Liver (tissue), 9 donors: ENCODE results near the gene CEP85L. TPM values are rescaled to one million over a fixed set of nuclear protein-coding genes. Genes with fewer than 3 reads are reported as not detected.

Source experiments
- DNase-seq: peaks from one replicate; pipeline ENCODE4 v3.0.0-alpha.2; 2017; ENCODE audit warnings: low spot score
- H3K27ac ChIP-seq, 2 donors: one replicate each; pipeline ENCODE4 v1.7.0; 2013; ENCODE audit warnings: inconsistent platforms in 2 of 2, low read length in 2 of 2, control low read depth in 1 of 2, low read depth in 1 of 2, mild to moderate bottlenecking in 1 of 2
- H3K27me3 ChIP-seq, 4 donors: one replicate each; pipeline versions ENCODE4 v1.6.1 to v1.7.0; 2013; ENCODE audit warnings: low read length in 3 of 4, inconsistent platforms in 1 of 4, mild to moderate bottlenecking in 1 of 4, moderate library complexity in 1 of 4; ENCODE audit not compliant: control insufficient read depth in 4 of 4, insufficient read depth in 4 of 4
- H3K36me3 ChIP-seq, 4 donors: one replicate each; pipeline versions ENCODE4 v1.6.1 to v1.7.0; 2013; ENCODE audit warnings: low read length in 3 of 4, mild to moderate bottlenecking in 3 of 4, low read depth in 1 of 4, moderate library complexity in 1 of 4; ENCODE audit not compliant: control insufficient read depth in 4 of 4, insufficient read depth in 3 of 4
- H3K4me1 ChIP-seq, 4 donors: one replicate each; pipeline versions ENCODE4 v1.6.1 to v1.7.0; 2013; ENCODE audit warnings: low read length in 3 of 4, mild to moderate bottlenecking in 3 of 4, moderate library complexity in 1 of 4; ENCODE audit not compliant: control insufficient read depth in 4 of 4, insufficient read depth in 4 of 4
- H3K4me3 ChIP-seq, 3 donors: one replicate each; pipeline versions ENCODE4 v1.6.1 to v1.7.0; 2013; ENCODE audit warnings: low read length in 3 of 3, control low read depth in 1 of 3, low read depth in 1 of 3, mild to moderate bottlenecking in 1 of 3
- H3K9ac ChIP-seq, 2 donors: one replicate each; pipeline ENCODE4 v1.7.0; 2013; ENCODE audit warnings: low read length in 2 of 2, mild to moderate bottlenecking in 2 of 2, moderate library complexity in 2 of 2, control low read depth in 1 of 2, low read depth in 1 of 2
- H3K9me3 ChIP-seq, 4 donors: one replicate each; pipeline versions ENCODE4 v1.6.1 to v1.7.0; 2013; ENCODE audit warnings: low read length in 3 of 4; ENCODE audit not compliant: control insufficient read depth in 4 of 4
- EGR1 ChIP-seq, 2 donors: IDR thresholded peaks; 2 replicates each; pipeline ENCODE4 v1.6.1; 2016 to 2018; ENCODE audit warnings: antibody characterized with exemption in 2 of 2, low read depth in 2 of 2
- FOXA1 ChIP-seq: IDR thresholded peaks from 2 replicates; pipeline ENCODE4 v1.6.1; 2016; ENCODE audit warnings: antibody characterized with exemption
- FOXA2 ChIP-seq: IDR thresholded peaks from 2 replicates; pipeline ENCODE4 v1.6.1; 2016; ENCODE audit warnings: antibody characterized with exemption
- GABPA ChIP-seq, 2 donors: IDR thresholded peaks in 1 of 2; conservative IDR thresholded peaks in 1 of 2; 2 replicates each; pipeline ENCODE4 v1.6.1; 2016; ENCODE audit warnings: antibody characterized with exemption in 2 of 2, mild to moderate bottlenecking in 1 of 2, moderate library complexity in 1 of 2
- HNF4A ChIP-seq, 2 donors: conservative IDR thresholded peaks; 2 replicates each; pipeline ENCODE4 v1.6.1; 2016; ENCODE audit warnings: antibody characterized with exemption in 2 of 2, mild to moderate bottlenecking in 2 of 2
- HNF4G ChIP-seq: IDR thresholded peaks from 2 replicates; pipeline ENCODE4 v1.6.1; 2016; ENCODE audit warnings: antibody characterized with exemption
- JUND ChIP-seq, 2 donors: IDR thresholded peaks; 2 replicates each; pipeline ENCODE4 v1.6.1; 2016; ENCODE audit warnings: antibody characterized with exemption in 2 of 2
- NR2F2 ChIP-seq: IDR thresholded peaks from 2 replicates; pipeline ENCODE4 v1.6.1; 2016; ENCODE audit warnings: antibody characterized with exemption
- RAD21 ChIP-seq, 2 donors: IDR thresholded peaks; 2 replicates each; pipeline ENCODE4 v1.6.1; 2016; ENCODE audit warnings: antibody characterized with exemption in 2 of 2, mild to moderate bottlenecking in 2 of 2
- RXRA ChIP-seq, 2 donors: IDR thresholded peaks; 2 replicates each; pipeline ENCODE4 v1.6.1; 2017 to 2018; ENCODE audit warnings: antibody characterized with exemption in 2 of 2, mild to moderate bottlenecking in 1 of 2
- SP1 ChIP-seq: IDR thresholded peaks from 2 replicates; pipeline ENCODE4 v1.6.1; 2018; ENCODE audit warnings: antibody characterized with exemption, mild to moderate bottlenecking
- TAF1 ChIP-seq: conservative IDR thresholded peaks from 2 replicates; pipeline ENCODE4 v1.6.1; 2016; ENCODE audit warnings: antibody characterized with exemption, mild to moderate bottlenecking
- YY1 ChIP-seq: IDR thresholded peaks from 2 replicates; pipeline ENCODE4 v1.6.1; 2016; ENCODE audit warnings: antibody characterized with exemption, mild to moderate bottlenecking
- WGBS: extraction: QIAGEN DNeasy Blood & Tissue Kit; methylation state at CpG from one replicate; pipeline ENCODE4 v1.1.7; 2013; 5-methylcytosine and 5-hydroxymethylcytosine counted together
- polyA plus RNA-seq, 2 donors: library from polyadenylated mRNA; stranded (reverse) in 1 of 2; unstranded in 1 of 2; fragments of 200-250 nt in 1 of 2; fragments of >200 nt in 1 of 2; fragmentation: Nextera tagmentation in 1 of 2; extraction: Ambion mirVana in 1 of 2; gene quantifications; one replicate each; pipeline versions ENCODE4 v1.2.1 to v1.2.3, GENCODE V29; 2013 to 2015
- total RNA-seq, 2 donors: library from RNA; depleted of rRNA; stranded (reverse); fragments of >200 nt; gene quantifications; one replicate each; pipeline ENCODE4 v1.2.3, GENCODE V29; 2014
- TF ChIP-seq, protein P1 (sequence below): IDR thresholded peaks from 2 replicates; pipeline ENCODE4 v1.6.1; 2016; ENCODE audit warnings: antibody characterized with exemption
- TF ChIP-seq, protein P2 (sequence below): fragments of 150-350 bp; IDR thresholded peaks from 2 replicates; pipeline ENCODE4 v1.5.1; 2017; ENCODE audit warnings: improper control_type of control experiment, low read depth, low read length; ENCODE audit not compliant: missing input control
- TF ChIP-seq, protein P3 (sequence below): IDR thresholded peaks from 2 replicates; pipeline ENCODE4 v1.6.1; 2016; ENCODE audit warnings: antibody characterized with exemption, mild to moderate bottlenecking
- TF ChIP-seq, protein P4 (sequence below): IDR thresholded peaks from 2 replicates; pipeline ENCODE4 v1.6.1; 2016; ENCODE audit warnings: antibody characterized with exemption
- TF ChIP-seq, protein P5 (sequence below): IDR thresholded peaks from 2 replicates; pipeline ENCODE4 v1.6.1; 2016; ENCODE audit warnings: antibody characterized with exemption
- donor health status: healthy.
- donor health status: healthy.
- donor health status: healthy.
- donor health status: healthy.
- donor health status: healthy.

The CEP85L gene
- total and polyA plus RNA-seq, 4 donors = 0.40 to 6.4 (median 2.3) TPM

DNA sequence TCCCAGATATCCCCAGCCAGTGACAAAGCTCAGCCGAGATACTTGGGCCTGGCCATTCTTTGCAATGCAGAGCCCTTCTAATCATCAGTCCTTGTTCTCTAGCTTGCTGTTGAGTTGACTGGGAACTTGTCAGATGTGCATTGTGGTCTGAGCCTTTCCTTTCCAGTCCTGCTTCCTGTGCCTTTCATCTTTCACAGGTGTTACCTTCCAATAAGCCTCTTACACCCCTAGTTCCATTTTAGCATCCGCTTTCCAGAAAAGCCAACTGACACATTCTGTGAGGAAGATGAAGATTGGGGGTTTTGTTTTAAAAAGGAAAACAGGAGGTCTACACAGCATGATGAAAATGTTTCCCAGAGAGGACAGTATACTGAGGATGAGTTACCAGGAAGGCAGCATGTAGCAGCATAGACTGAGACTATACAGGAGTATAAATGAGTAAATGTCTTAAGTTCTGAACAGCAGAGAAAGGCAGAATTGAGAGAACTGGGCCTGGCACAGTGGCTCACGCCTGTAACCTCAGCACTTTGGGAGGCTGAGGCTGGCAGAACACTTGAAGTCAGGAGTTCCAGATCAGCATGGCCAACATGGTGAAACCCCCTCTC lies 5.6 kb upstream of the CEP85L start:
- H3K9me3 ChIP-seq = no peaks in the 10 kb centered on the region
- H3K4me1 ChIP-seq = peaks cover 0 to 2% (median 1%) of the 10 kb centered on the region in 4 donors
- H3K36me3 ChIP-seq = no peaks in the 10 kb centered on the region
- H3K4me3 ChIP-seq = no peak overlapping the region
- WGBS = 86% methylated on average over 3 of the region's 3 CpGs
- no peak overlapping the region for H3K9ac ChIP-seq
- H3K27me3 ChIP-seq = no peaks in the 10 kb centered on the region
- DNase-seq = no peak
- TF ChIP-seq HNF4G (no peak), RXRA (IDR thresholded peaks at IDR 0.05) (no peak), NR2F2 (no peak)
- no peak overlapping the region for H3K27ac ChIP-seq

DNA sequence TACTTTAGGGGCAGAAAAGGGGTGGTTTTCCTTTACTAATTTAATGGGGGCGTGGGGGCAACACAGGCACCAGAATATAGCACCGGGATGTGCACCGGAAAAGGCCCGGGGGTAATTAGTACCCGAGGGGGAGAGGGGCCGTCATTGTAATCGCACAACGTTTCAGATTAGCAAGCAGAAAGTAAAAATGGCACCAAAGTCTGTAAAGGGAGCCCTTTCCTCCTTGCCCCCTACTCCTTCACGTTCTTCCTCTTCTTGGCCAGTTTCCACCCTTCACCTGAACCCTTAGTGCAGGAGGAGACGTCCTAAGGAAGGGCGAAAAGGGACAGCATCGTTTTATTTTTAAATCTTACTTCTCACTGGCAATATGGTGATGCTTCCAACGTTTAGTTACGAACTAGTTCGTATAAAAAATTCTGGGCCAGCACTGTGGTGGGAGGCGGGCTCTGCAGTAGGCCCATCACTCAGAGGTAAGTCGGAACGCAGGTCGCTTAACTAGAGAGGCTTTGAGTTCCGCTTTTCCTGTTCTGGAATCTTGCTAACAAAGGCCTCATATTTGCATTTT lies 742 bp upstream of the CEP85L start:
- peaks cover 0 to 17% (median 11%) of the 10 kb centered on the region in 4 donors for H3K4me1 ChIP-seq
- TF ChIP-seq JUND (IDR thresholded peaks at IDR 0.05) (no peak), EGR1 (IDR thresholded peaks at IDR 0.05; ENCODE audit: low read depth in 2 of 2) (no peak), FOXA2 (no peak), SP1 (no peak), GABPA (IDR thresholded peaks at IDR 0.05 in 1 of 2, conservative IDR thresholded peaks at IDR 0.05 in 1 of 2) (no peak), HNF4A (conservative IDR thresholded peaks at IDR 0.05) (no peak), YY1 (no peak), TAF1 (no peak), HNF4G (no peak), NR2F2 (no peak), RAD21 (IDR thresholded peaks at IDR 0.05) (no peak), FOXA1 (no peak)
- TF ChIP-seq, protein P1, sequence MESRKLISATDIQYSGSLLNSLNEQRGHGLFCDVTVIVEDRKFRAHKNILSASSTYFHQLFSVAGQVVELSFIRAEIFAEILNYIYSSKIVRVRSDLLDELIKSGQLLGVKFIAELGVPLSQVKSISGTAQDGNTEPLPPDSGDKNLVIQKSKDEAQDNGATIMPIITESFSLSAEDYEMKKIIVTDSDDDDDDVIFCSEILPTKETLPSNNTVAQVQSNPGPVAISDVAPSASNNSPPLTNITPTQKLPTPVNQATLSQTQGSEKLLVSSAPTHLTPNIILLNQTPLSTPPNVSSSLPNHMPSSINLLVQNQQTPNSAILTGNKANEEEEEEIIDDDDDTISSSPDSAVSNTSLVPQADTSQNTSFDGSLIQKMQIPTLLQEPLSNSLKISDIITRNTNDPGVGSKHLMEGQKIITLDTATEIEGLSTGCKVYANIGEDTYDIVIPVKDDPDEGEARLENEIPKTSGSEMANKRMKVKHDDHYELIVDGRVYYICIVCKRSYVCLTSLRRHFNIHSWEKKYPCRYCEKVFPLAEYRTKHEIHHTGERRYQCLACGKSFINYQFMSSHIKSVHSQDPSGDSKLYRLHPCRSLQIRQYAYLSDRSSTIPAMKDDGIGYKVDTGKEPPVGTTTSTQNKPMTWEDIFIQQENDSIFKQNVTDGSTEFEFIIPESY = no peak
- TF ChIP-seq, protein P2, sequence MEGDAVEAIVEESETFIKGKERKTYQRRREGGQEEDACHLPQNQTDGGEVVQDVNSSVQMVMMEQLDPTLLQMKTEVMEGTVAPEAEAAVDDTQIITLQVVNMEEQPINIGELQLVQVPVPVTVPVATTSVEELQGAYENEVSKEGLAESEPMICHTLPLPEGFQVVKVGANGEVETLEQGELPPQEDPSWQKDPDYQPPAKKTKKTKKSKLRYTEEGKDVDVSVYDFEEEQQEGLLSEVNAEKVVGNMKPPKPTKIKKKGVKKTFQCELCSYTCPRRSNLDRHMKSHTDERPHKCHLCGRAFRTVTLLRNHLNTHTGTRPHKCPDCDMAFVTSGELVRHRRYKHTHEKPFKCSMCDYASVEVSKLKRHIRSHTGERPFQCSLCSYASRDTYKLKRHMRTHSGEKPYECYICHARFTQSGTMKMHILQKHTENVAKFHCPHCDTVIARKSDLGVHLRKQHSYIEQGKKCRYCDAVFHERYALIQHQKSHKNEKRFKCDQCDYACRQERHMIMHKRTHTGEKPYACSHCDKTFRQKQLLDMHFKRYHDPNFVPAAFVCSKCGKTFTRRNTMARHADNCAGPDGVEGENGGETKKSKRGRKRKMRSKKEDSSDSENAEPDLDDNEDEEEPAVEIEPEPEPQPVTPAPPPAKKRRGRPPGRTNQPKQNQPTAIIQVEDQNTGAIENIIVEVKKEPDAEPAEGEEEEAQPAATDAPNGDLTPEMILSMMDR = no peak
- TF ChIP-seq, protein P3, sequence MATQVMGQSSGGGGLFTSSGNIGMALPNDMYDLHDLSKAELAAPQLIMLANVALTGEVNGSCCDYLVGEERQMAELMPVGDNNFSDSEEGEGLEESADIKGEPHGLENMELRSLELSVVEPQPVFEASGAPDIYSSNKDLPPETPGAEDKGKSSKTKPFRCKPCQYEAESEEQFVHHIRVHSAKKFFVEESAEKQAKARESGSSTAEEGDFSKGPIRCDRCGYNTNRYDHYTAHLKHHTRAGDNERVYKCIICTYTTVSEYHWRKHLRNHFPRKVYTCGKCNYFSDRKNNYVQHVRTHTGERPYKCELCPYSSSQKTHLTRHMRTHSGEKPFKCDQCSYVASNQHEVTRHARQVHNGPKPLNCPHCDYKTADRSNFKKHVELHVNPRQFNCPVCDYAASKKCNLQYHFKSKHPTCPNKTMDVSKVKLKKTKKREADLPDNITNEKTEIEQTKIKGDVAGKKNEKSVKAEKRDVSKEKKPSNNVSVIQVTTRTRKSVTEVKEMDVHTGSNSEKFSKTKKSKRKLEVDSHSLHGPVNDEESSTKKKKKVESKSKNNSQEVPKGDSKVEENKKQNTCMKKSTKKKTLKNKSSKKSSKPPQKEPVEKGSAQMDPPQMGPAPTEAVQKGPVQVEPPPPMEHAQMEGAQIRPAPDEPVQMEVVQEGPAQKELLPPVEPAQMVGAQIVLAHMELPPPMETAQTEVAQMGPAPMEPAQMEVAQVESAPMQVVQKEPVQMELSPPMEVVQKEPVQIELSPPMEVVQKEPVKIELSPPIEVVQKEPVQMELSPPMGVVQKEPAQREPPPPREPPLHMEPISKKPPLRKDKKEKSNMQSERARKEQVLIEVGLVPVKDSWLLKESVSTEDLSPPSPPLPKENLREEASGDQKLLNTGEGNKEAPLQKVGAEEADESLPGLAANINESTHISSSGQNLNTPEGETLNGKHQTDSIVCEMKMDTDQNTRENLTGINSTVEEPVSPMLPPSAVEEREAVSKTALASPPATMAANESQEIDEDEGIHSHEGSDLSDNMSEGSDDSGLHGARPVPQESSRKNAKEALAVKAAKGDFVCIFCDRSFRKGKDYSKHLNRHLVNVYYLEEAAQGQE = no peak
- TF ChIP-seq, protein P4, sequence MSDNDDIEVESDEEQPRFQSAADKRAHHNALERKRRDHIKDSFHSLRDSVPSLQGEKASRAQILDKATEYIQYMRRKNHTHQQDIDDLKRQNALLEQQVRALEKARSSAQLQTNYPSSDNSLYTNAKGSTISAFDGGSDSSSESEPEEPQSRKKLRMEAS = no peak
- TF ChIP-seq, protein P5, sequence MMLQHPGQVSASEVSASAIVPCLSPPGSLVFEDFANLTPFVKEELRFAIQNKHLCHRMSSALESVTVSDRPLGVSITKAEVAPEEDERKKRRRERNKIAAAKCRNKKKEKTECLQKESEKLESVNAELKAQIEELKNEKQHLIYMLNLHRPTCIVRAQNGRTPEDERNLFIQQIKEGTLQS = no peak
- DNase-seq = no peak
- no peaks in the 10 kb centered on the region for H3K9me3 ChIP-seq
- WGBS = 51% methylated on average over 20 of the region's 20 CpGs
- H3K9ac ChIP-seq = peak overlapping the region in 1 of 2 donors; percentile 49
- H3K27me3 ChIP-seq = no peaks in the 10 kb centered on the region
- H3K4me3 ChIP-seq = peak overlapping the region; percentile 78 to 86 (median 85)
- H3K27ac ChIP-seq = peak overlapping the region in 1 of 2 donors; percentile 97
- H3K36me3 ChIP-seq = no peaks in the 10 kb centered on the region
